ENCODE data around the gene PCOLCE2. TPM values are rescaled to one million over a fixed set of nuclear protein-coding genes. Genes with fewer than 3 reads are reported as not detected.

Gene PCOLCE2
- total RNA-seq, 1 experiment from 2014 or later = 13.5 TPM

- ATAC-seq = no peak
- Mint-ChIP-seq H3K27me3 (ENCODE audit: low read depth) (no peaks in the 10 kb centered on the region), H3K9me3 (no peaks in the 10 kb centered on the region), H3K4me1 (0 out of 2 replicates have a peak, but pooled peaks cover 3% of the 10 kb centered on the region), H3K36me3 (no peaks in the 10 kb centered on the region), H3K27ac (no peak overlapping the region), H3K4me3 (no peak overlapping the region)
- DNase-seq (ENCODE audit: low spot score) = no peak
- CTCF ChIA-PET = no interaction called here
- POLR2A ChIA-PET = no interaction called here
- TF ChIP-seq, protein P1, sequence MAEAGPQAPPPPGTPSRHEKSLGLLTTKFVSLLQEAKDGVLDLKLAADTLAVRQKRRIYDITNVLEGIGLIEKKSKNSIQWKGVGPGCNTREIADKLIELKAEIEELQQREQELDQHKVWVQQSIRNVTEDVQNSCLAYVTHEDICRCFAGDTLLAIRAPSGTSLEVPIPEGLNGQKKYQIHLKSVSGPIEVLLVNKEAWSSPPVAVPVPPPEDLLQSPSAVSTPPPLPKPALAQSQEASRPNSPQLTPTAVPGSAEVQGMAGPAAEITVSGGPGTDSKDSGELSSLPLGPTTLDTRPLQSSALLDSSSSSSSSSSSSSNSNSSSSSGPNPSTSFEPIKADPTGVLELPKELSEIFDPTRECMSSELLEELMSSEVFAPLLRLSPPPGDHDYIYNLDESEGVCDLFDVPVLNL (CRISPR knock-in tag; IDR thresholded peaks at IDR 0.05; ENCODE audit: borderline replicate concordance, low read depth) = no peak
- TF ChIP-seq ZMAT4 (CRISPR knock-in tag; IDR thresholded peaks at IDR 0.05) = no peak
- TF ChIP-seq NR2C2 (CRISPR knock-in tag; IDR thresholded peaks at IDR 0.05) = no peak
- TF ChIP-seq HMGXB4 (CRISPR knock-in tag; IDR thresholded peaks at IDR 0.05) = no peak
- no peak for TF ChIP-seq ZNF416 (CRISPR knock-in tag; IDR thresholded peaks at IDR 0.05)
- no peak for TF ChIP-seq FOXJ3 (CRISPR knock-in tag; IDR thresholded peaks at IDR 0.05; ENCODE audit: borderline replicate concordance)
- no peak for TF ChIP-seq CTCF (IDR thresholded peaks at IDR 0.05)
- no peak for TF ChIP-seq TEAD1 (CRISPR knock-in tag; IDR thresholded peaks at IDR 0.05)
- TF ChIP-seq FOXK1 (CRISPR knock-in tag; IDR thresholded peaks at IDR 0.05) = no peak
- no peak for TF ChIP-seq TP53 (CRISPR knock-in tag; IDR thresholded peaks at IDR 0.05)
- TF ChIP-seq ZNF396 (CRISPR knock-in tag; IDR thresholded peaks at IDR 0.05; ENCODE audit: borderline replicate concordance) = no peak
- TF ChIP-seq, protein P2, sequence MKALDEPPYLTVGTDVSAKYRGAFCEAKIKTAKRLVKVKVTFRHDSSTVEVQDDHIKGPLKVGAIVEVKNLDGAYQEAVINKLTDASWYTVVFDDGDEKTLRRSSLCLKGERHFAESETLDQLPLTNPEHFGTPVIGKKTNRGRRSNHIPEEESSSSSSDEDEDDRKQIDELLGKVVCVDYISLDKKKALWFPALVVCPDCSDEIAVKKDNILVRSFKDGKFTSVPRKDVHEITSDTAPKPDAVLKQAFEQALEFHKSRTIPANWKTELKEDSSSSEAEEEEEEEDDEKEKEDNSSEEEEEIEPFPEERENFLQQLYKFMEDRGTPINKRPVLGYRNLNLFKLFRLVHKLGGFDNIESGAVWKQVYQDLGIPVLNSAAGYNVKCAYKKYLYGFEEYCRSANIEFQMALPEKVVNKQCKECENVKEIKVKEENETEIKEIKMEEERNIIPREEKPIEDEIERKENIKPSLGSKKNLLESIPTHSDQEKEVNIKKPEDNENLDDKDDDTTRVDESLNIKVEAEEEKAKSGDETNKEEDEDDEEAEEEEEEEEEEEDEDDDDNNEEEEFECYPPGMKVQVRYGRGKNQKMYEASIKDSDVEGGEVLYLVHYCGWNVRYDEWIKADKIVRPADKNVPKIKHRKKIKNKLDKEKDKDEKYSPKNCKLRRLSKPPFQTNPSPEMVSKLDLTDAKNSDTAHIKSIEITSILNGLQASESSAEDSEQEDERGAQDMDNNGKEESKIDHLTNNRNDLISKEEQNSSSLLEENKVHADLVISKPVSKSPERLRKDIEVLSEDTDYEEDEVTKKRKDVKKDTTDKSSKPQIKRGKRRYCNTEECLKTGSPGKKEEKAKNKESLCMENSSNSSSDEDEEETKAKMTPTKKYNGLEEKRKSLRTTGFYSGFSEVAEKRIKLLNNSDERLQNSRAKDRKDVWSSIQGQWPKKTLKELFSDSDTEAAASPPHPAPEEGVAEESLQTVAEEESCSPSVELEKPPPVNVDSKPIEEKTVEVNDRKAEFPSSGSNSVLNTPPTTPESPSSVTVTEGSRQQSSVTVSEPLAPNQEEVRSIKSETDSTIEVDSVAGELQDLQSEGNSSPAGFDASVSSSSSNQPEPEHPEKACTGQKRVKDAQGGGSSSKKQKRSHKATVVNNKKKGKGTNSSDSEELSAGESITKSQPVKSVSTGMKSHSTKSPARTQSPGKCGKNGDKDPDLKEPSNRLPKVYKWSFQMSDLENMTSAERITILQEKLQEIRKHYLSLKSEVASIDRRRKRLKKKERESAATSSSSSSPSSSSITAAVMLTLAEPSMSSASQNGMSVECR (CRISPR knock-in tag; IDR thresholded peaks at IDR 0.05; ENCODE audit: borderline replicate concordance) = no peak
- TF ChIP-seq PRRX2 (CRISPR knock-in tag; IDR thresholded peaks at IDR 0.05) = no peak
- TF ChIP-seq MYBL2 (CRISPR knock-in tag; IDR thresholded peaks at IDR 0.05) = no peak
- TF ChIP-seq TEAD4 (CRISPR knock-in tag; IDR thresholded peaks at IDR 0.05) = no peak
- no peak for TF ChIP-seq SMAD4 (CRISPR knock-in tag; IDR thresholded peaks at IDR 0.05)
- TF ChIP-seq ZNF317 (CRISPR knock-in tag; IDR thresholded peaks at IDR 0.05; ENCODE audit: borderline replicate concordance, low read depth) = no peak
These were observed 27.7 kb upstream of the PCOLCE2 start for GRCh38 chr3:142916605-142917004.

DNA sequence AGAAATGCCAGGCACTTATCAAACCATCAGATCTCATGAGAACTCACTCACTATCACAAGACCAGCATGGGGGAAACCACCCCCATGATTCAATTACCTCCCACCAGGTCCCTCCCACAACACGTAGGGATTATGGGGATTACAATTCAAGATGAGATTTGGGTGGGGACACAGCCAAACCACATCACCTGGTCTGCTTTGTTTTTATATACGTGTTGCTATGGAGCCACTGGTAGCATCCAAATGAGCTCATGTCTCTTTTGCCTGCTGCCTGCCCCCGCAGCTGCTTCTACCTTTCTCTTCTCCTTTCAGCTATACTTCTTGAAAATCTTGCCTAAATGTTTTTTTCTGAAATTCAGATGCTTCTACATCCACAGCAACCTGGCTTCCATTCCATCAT, 26.8 kb upstream of the PCOLCE2 start:
- no peaks in the 10 kb centered on the region for H3K36me3 Mint-ChIP-seq
- ATAC-seq = no peak

More for the DNA sequence above, 26.8 kb upstream of the PCOLCE2 start:
- TF ChIP-seq, protein P3, sequence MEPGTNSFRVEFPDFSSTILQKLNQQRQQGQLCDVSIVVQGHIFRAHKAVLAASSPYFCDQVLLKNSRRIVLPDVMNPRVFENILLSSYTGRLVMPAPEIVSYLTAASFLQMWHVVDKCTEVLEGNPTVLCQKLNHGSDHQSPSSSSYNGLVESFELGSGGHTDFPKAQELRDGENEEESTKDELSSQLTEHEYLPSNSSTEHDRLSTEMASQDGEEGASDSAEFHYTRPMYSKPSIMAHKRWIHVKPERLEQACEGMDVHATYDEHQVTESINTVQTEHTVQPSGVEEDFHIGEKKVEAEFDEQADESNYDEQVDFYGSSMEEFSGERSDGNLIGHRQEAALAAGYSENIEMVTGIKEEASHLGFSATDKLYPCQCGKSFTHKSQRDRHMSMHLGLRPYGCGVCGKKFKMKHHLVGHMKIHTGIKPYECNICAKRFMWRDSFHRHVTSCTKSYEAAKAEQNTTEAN (CRISPR knock-in tag; IDR thresholded peaks at IDR 0.05) = no peak
- TF ChIP-seq SOX15 (CRISPR knock-in tag; IDR thresholded peaks at IDR 0.05) (no peak), ATF2 (CRISPR knock-in tag; IDR thresholded peaks at IDR 0.05; ENCODE audit: borderline replicate concordance, low read depth) (no peak)
- no peak for DNase-seq (ENCODE audit: low spot score)
- Mint-ChIP-seq H3K9me3 (no peaks in the 10 kb centered on the region), H3K4me3 (no peak overlapping the region), H3K27ac (no peak overlapping the region), H3K4me1 (0 out of 2 replicates have a peak, but pooled peaks cover 3% of the 10 kb centered on the region), H3K27me3 (ENCODE audit: low read depth) (no peaks in the 10 kb centered on the region)
- ChIA-PET POLR2A (no interaction called here), CTCF (no interaction called here)
